Vagina (tissue), 2 donors: ENCODE measurements around the gene BPTF.

Experiments
- CTCF ChIP-seq, 3 experiments: fragments of 450-650 bp in 2 of 3; fragments of 200-600 bp in 1 of 3; sonication (generic) in 1 of 3; IDR thresholded peaks; one replicate each; pipeline ENCODE4 v1.5.1; 2017 to 2019; ENCODE audit warnings: antibody characterized with exemption in 3 of 3, mild to moderate bottlenecking in 2 of 3, moderate library complexity in 2 of 3
- POLR2A ChIP-seq, 2 donors: fragments of 450-650 bp; IDR thresholded peaks; one replicate each; pipeline ENCODE4 v1.6.1; 2017; ENCODE audit warnings: antibody characterized with exemption in 2 of 2, mild to moderate bottlenecking in 2 of 2, moderate library complexity in 2 of 2

- no peak for TF ChIP-seq CTCF (IDR thresholded peaks at IDR 0.05)
- TF ChIP-seq POLR2A (IDR thresholded peaks at IDR 0.05) = no peak
These were observed 20.1 kb downstream of the BPTF start for GRCh38 chr17:67845374-67845773.
